Kidney glomerular epithelial cell (primary cell): Measurements from ENCODE around the gene DDIT3.
A peak's percentile ranks its signal among the peaks of the same experiment; 100 is the strongest.
"Not testable (repeated sequence)": the region's sequence is repeated elsewhere in the genome, so short reads cannot be mapped to it uniquely, and the experiment has no call there.

Experiments used
- DNase-seq: peaks from one replicate; lab custom pipeline; 2025; lab: John Stamatoyannopoulos, UW

DDIT3 gene

GRCh38 chr12:57525615-57526383 is 5.5 kb upstream of the DDIT3 start:
- DNase-seq = no peak

GRCh38 chr12:57524814-57525614 is 4.7 kb upstream of the DDIT3 start:
- DNase-seq = no peak

GRCh38 chr12:57523706-57524614 is 3.6 kb upstream of the DDIT3 start:
- DNase-seq = no peak

- DNase-seq = no peak
Measured at GRCh38 chr12:57522887-57523705, 2.8 kb upstream of the DDIT3 start.

GRCh38 chr12:57522011-57522886 is 1.9 kb upstream of the DDIT3 start, which contains the start of gene MBD6:
Gene MBD6, plus strand, starts transcription at chr12:57522824. Its CDS starts 1,480 bp downstream, at chr12:57524304.
- DNase-seq = peak; percentile 55

DNA sequence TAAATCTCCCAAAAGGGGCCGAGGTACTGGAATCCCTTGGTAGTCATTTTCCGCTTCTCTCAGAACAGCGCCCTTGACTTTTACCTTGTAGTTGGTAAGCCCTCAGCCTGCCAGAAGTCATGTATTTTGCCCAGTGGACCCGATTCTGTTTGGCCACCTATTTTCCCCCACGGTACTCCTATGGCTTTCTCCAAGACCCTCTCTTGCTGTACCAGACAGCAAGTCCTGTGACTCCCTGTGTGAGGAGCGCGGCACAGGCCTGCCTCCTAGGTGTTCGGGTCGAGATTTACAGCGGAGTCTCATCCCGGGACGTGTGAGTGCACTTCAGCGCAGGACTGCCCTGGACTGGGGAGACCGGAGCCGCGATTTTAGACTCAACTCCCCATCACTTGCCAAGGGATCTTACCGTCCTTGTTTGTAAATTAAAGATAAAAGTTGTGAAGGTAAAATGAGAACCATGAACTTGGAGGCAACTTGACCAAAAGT is 1.3 kb upstream of the DDIT3 start:
- no peak for DNase-seq

DNA sequence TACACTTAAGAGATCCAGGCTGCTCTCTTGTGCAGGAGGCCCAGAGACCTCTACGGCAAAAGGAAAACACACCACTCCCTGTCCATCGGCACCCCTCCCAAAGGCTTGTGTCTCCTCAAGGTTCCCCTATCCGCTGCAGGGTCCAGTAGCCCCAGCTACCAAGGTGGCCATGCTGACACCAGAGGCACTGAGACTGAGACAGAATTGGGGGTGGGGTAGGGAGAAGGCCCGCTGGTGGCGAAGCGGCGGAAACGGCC is 590 bp downstream of the DDIT3 start:
- DNase-seq = peak; percentile 33

- DNase-seq = no peak
Measured at GRCh38 chr12:57518920-57519795, 1.2 kb downstream of the DDIT3 start.

DNA sequence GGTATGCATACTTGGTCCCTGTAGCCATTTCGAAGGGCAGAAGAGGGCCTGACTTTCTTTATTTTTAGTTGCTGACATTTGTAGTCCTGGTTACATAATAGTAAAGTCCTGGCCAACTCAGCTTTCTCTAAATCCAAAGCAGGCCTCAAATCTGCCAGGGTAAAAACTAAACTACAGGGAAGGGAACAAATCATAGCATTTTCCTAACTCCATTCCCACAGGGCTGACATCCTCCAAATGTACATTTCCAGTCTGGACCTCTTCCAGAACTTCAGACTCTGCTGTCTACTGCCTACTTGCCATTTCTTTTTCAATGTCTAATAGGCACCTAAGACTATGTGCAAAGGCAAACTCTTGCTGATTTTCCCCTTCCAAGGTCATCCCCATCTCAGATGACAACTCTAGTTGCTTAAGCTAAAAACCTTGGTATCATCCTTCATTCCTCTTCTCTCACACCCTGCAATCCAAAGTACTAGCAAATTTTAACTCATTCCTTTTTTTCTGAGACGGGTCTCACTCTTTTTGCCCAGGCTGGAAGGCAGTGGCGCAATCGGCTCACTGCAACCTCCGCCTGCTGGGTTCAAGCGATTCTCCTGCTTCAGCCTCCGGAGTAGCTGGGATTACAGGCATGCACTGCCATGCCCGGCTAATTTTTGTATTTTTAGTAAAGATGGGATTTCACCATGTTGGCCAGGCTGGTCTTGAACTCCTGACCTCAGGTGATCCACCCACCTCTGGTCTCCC is 2.0 kb downstream of the DDIT3 start:
- no peak for DNase-seq

GRCh38 chr12:57517718-57518117 is 2.6 kb downstream of the DDIT3 start:
- not testable (repeated sequence) for DNase-seq

GRCh38 chr12:57517187-57517586 is 3.1 kb downstream of the DDIT3 start:
- no peak for DNase-seq

DNA sequence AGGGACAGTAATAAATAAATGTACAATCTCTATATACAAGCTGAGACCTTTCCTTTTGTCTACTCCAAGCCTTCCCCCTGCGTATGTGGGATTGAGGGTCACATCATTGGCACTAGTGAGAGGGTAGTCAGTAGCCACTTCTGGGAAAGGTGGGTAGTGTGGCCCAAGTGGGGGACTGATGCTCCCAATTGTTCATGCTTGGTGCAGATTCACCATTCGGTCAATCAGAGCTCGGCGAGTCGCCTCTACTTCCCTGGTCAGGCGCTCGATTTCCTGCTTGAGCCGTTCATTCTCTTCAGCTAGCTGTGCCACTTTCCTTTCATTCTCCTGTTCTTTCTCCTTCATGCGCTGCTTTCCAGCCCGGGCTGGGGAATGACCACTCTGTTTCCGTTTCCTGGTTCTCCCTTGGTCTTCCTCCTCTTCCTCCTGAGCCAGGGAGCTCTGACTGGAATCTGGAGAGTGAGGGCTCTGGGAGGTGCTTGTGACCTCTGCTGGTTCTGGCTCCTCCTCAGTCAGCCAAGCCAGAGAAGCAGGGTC is 3.6 kb downstream of the DDIT3 start:
- DNase-seq = no peak

- no peak for DNase-seq
Measured at GRCh38 chr12:57515934-57516541, 4.3 kb downstream of the DDIT3 start.

DNA sequence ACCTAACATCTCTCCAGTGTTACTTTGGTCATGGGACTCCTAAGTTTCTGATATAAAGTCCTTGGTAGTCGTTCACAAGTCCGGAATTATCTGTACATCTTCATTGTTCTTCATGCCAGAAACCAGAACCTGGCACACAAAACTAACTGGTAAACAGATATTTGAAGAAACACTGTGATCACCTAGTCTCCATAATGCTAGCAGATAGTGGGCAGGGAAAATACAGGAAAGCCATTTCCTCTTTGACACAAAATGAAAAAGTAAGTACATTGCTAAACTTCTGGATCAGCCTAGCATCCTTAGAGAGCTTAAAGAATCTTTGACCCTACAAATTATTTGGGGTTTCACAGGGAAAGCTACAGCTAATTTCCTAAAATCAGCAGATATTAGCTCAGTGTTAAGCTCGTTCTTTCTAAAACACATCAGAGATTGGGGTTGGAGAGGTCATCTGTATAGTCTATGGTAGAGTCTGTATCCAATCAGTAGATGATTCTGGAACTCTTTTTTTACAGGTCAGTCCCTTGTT is 4.8 kb downstream of the DDIT3 start:
- DNase-seq = no peak

DNA sequence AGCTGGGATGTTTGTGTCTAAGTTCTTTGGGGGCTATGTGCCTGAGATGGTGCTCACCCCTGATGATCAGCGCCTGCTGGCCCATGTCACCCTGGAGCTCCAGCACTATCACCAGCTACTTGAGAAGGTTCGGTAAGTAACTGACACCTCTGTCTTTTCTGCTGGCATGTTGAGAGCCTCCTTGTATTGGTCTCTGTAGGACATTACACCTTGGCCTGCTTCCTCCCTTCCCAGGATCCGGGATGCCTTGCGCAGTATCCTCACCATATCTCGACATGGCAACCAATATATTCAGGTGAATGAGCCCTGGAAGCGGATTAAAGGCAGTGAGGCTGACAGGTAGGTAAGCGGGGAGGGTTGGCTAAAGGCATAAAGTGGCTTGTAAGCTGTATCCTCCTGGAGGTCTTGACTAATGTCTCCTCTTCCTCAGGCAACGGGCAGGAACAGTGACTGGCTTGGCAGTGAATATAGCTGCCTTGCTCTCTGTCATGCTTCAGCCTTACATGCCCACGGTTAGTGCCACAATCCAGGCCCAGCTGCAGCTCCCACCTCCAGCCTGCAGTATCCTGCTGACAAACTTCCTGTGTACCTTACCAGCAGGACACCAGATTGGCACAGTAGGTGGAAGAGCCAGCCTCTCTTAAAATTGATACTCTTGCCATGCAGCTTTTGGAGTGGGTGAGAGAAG is 5.5 kb downstream of the DDIT3 start:
- DNase-seq = no peak

- not testable (repeated sequence) for DNase-seq
Measured at GRCh38 chr12:57514246-57514645, 6.1 kb downstream of the DDIT3 start.

- DNase-seq = not testable (repeated sequence)
Measured at GRCh38 chr12:57513677-57514076, 6.6 kb downstream of the DDIT3 start.
